GM10266 (cell line): Measurements from ENCODE around the gene SPOCK3.
"Not testable (repeated sequence)": the region's sequence is repeated elsewhere in the genome, so short reads cannot be mapped to it uniquely, and the experiment has no call there.

Experiments used
- DNase-seq: peaks from one replicate; pipeline ENCODE4 v3.0.0; 2012; ENCODE audit errors: extremely low spot score
- CTCF ChIP-seq: IDR thresholded peaks from 2 replicates; pipeline ENCODE4 v1.5.1; 2012; ENCODE audit warnings: mild to moderate bottlenecking, low read depth; ENCODE audit not compliant: control insufficient read depth, insufficient read depth; ENCODE audit errors: missing control alignments

The SPOCK3 gene

GRCh38 chr4:167234316-167234881 is at the start of gene SPOCK3:
Gene SPOCK3, minus strand, starts transcription at chr4:167234494.
- TF ChIP-seq CTCF, result no peak
- no peak for DNase-seq

GRCh38 chr4:167282171-167282864 is 48.0 kb upstream of the SPOCK3 start:
- DNase-seq, result no peak
- no peak for TF ChIP-seq CTCF

GRCh38 chr4:167281545-167281944 is 47.3 kb upstream of the SPOCK3 start:
- DNase-seq, result not testable (repeated sequence)

GRCh38 chr4:167274351-167274750 is 40.1 kb upstream of the SPOCK3 start:
- no peak for DNase-seq
- TF ChIP-seq CTCF, result no peak

- no peak for DNase-seq
- TF ChIP-seq CTCF, result no peak
Measured at GRCh38 chr4:167265231-167265630, 30.9 kb upstream of the SPOCK3 start.

GRCh38 chr4:167248271-167248670 is 14.0 kb upstream of the SPOCK3 start:
- no peak for TF ChIP-seq CTCF
- DNase-seq, result no peak

- no peak for TF ChIP-seq CTCF
- no peak for DNase-seq
Measured at GRCh38 chr4:167239627-167240026, 5.3 kb upstream of the SPOCK3 start.
